Hepatocyte (in vitro differentiated cells): Measurements from ENCODE around the gene MAGEF1.

Experiments
- CTCF ChIP-seq: fragments of 200-600 bp; sonication (generic); IDR thresholded peaks from 2 replicates; pipeline ENCODE4 v1.5.1; 2016; ENCODE audit warnings: antibody characterized with exemption, mild to moderate bottlenecking; ENCODE audit not compliant: poor library complexity
- EZH2 ChIP-seq: fragments of 200-600 bp; sonication (generic); IDR thresholded peaks from 2 replicates; pipeline ENCODE4 v1.6.1; 2016; ENCODE audit warnings: antibody characterized with exemption, mild to moderate bottlenecking, borderline replicate concordance
- EZH2phosphoT487 ChIP-seq: fragments of 200-600 bp; sonication (generic); IDR thresholded peaks from one replicate; pipeline ENCODE4 v1.6.1; 2018; ENCODE audit warnings: antibody characterized with exemption, mild to moderate bottlenecking, low read depth, moderate library complexity; ENCODE audit not compliant: unreplicated experiment, severe bottlenecking

- TF ChIP-seq CTCF (no peak), EZH2 (no peak), EZH2phosphoT487 (no peak)
Observed at GRCh38 chr3:184679056-184679816, 32.6 kb downstream of the MAGEF1 start.
